Kidney (tissue), 14 donors: Measurements from ENCODE around the gene TMEM120B. TPM values are rescaled to one million over a fixed set of nuclear protein-coding genes. Genes with fewer than 3 reads are reported as not detected.

ENCODE experiments used
- DNase-seq, 5 donors: peaks; one replicate each; pipeline ENCODE4 v3.0.0-alpha.2; 2013 to 2020
- FAIRE-seq: peaks from 2 replicates; lab custom pipeline; 2012; peaks lifted over from hg19 to GRCh38; lab: Jason Lieb, UNC
- H3K27ac ChIP-seq, 2 donors: one replicate each; pipeline ENCODE4 v1.7.0; 2013; ENCODE audit warnings: low read depth in 2 of 2, low read length in 2 of 2, inconsistent platforms in 1 of 2
- H3K27me3 ChIP-seq: one replicate; pipeline ENCODE4 v1.7.1; 2013; ENCODE audit warnings: low read length, inconsistent platforms; ENCODE audit not compliant: control insufficient read depth, insufficient read depth
- H3K36me3 ChIP-seq, 3 donors: one replicate each; pipeline versions ENCODE4 v1.7.0 to v1.7.1; 2013; ENCODE audit warnings: low read length in 3 of 3, control low read depth in 1 of 3, inconsistent platforms in 1 of 3; ENCODE audit not compliant: insufficient read depth in 3 of 3, control insufficient read depth in 2 of 3
- H3K4me1 ChIP-seq, 3 donors: one replicate each; pipeline versions ENCODE4 v1.7.0 to v1.7.1; 2013; ENCODE audit warnings: low read length in 3 of 3, inconsistent platforms in 1 of 3, low read depth in 1 of 3; ENCODE audit not compliant: control insufficient read depth in 2 of 3, insufficient read depth in 2 of 3
- H3K4me3 ChIP-seq, 3 donors: one replicate each; pipeline versions ENCODE4 v1.7.0 to v1.8.1; 2013; ENCODE audit warnings: low read length in 3 of 3, control low read depth in 1 of 3, inconsistent platforms in 1 of 3
- H3K9ac ChIP-seq, 3 donors: one replicate each; pipeline versions ENCODE4 v1.7.0 to v1.7.1; 2013; ENCODE audit warnings: low read length in 3 of 3, control low read depth in 1 of 3, inconsistent platforms in 1 of 3
- H3K9me3 ChIP-seq, 3 donors: one replicate each; pipeline versions ENCODE4 v1.7.0 to v1.7.1; 2013; ENCODE audit warnings: low read length in 3 of 3, control low read depth in 1 of 3, inconsistent platforms in 1 of 3; ENCODE audit not compliant: control insufficient read depth in 2 of 3, insufficient read depth in 1 of 3
- intact Hi-C: fragments of 100-400 bp; cut with DNase I; formaldehyde crosslinking; loops from one replicate; pipeline ENCODE4 v1.11.1; 2022
- polyA plus RNA-seq: library from polyadenylated mRNA; stranded (reverse); fragments of 350-450 nt; fragmentation: Illumina TruSeq; extraction: RNeasy Lipid Tissue Mini Kit (QIAGEN cat#74804); gene quantifications from one replicate; pipeline ENCODE4 v1.2.3, GENCODE V29; 2014; ENCODE audit warnings: low read depth, low replicate concordance; ENCODE audit not compliant: insufficient read depth
- total RNA-seq: library from RNA; stranded (reverse); fragmentation: NEBNext Ultra II Directional; extraction: Animal tissue kit (Norgen Biotek cat#: 25700); gene quantifications from one replicate; pipeline ENCODE4 v1.2.1, GENCODE V29; 2021
- TF ChIP-seq, protein P1 (sequence below): IDR thresholded peaks from 3 replicates; pipeline ENCODE4 v1.5.1; 2012; ENCODE audit warnings: mild to moderate bottlenecking, moderate library complexity, borderline replicate concordance; ENCODE audit not compliant: insufficient read depth; ENCODE audit errors: extremely low read depth
- donor health status: control.
- donor health status: control.
- donor health status: control.
- donor health status: control.
- donor health status: control.
- donor health status: DM: yes; HTN: yes; CAD: no.
- donor health status: Normal renal cell carcinoma (clear cell type).

TMEM120B gene
- total and polyA plus RNA-seq, 2 donors from 2014 or later: 9.0 to 14.2 TPM

DNA sequence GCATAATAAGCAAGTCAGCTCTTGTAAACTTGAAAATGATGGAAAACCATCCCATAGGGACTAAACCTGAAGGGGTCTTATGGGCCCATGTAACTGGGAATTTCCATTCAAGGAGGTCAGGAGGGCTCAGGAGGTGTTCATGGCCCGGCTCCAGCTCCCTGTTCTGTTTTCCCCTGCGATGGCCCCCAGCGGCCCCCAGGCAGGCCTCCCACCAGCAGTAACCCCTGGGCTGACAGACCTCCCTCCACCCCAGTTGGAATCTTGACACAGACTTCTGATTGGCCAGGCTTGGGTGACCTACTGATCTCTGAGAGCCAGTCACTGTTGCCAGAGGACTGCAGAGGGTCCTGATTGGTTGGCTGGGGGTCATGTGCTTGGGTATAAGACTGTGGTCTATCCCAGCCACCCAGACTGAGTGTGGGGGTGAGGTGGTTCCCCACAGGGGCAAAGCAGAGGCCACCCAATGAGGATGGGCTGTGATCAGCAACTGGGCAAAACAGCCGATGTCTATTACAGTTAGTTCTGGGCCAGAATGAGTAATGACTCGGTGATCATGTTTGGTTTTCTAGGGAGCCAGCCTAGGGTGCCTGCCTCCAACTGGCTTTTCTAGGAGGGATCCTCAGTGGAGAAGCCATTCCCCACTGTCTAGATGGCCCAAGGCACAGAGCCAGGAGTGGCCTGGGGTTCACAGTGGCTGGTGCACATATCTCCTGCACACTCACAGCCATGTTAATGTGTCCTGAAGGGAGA lies 53.9 kb downstream of the TMEM120B start:
- peaks cover 0 to 5% (median 0%) of the 10 kb centered on the region in 3 donors for H3K4me1 ChIP-seq
- DNase-seq: no peak
- no peak overlapping the region for H3K27ac ChIP-seq
- no peak overlapping the region for H3K9ac ChIP-seq
- no peak overlapping the region for H3K4me3 ChIP-seq
- no peaks in the 10 kb centered on the region for H3K9me3 ChIP-seq
- intact Hi-C loops: no loop called here
- no peaks in the 10 kb centered on the region for H3K36me3 ChIP-seq
- TF ChIP-seq, protein P1, sequence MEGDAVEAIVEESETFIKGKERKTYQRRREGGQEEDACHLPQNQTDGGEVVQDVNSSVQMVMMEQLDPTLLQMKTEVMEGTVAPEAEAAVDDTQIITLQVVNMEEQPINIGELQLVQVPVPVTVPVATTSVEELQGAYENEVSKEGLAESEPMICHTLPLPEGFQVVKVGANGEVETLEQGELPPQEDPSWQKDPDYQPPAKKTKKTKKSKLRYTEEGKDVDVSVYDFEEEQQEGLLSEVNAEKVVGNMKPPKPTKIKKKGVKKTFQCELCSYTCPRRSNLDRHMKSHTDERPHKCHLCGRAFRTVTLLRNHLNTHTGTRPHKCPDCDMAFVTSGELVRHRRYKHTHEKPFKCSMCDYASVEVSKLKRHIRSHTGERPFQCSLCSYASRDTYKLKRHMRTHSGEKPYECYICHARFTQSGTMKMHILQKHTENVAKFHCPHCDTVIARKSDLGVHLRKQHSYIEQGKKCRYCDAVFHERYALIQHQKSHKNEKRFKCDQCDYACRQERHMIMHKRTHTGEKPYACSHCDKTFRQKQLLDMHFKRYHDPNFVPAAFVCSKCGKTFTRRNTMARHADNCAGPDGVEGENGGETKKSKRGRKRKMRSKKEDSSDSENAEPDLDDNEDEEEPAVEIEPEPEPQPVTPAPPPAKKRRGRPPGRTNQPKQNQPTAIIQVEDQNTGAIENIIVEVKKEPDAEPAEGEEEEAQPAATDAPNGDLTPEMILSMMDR: no peak
- no peaks in the 10 kb centered on the region for H3K27me3 ChIP-seq
- FAIRE-seq: no peak

DNA sequence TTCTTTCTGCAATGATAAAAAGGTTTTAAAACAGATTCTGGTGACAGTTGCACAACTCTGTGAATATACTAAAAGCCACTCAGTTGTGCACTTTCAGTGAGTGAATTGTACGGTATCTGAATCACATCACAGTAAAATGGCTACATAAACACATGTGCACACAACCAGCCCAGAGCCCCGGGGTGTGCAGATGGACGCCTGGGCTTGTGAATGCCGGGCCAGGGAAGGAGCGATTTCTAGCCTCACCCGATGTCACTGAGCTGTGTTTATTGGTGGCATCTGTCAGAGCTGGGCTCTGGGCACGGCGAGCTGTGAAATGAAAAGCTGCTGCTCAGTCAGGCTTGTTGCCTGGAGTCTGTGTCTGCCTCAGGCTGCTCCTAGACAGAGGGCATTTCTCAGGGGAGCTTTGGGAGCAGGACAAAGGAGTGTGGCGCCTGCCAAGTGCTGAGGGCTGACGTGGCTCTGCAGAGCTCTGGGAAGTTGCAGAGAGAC lies 55.0 kb downstream of the TMEM120B start:
- no peak for FAIRE-seq
- DNase-seq: peak; percentile 65 to 82 (median 74)

DNA sequence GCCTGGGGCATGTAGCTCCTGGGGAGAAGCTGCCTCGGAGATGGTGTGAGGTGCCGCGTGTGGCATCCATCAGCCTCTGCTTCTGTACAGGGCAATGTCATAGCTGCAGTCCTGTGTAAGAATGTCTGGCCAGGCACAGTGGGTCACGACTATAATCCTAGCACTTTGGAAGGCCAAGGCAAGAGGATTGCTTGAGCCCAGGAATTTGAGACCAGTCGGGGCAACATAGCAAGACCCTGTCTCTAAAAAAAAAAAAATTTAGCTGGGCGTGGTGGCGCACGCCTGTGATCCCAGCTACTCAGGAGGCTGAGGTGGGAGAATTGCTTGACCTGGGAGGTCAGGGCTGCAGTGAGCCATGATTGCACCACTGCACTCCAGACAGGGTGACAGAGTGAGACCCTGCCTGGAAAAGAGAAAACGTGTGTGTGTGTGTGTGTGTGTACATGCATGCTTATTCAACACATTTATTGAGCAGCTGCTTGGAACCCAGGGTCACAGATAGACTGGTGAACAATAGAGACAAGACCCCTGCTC lies 56.8 kb downstream of the TMEM120B start:
- DNase-seq (no peak), FAIRE-seq (no peak)
- H3K27me3 ChIP-seq: no peaks in the 10 kb centered on the region
- H3K36me3 ChIP-seq: no peaks in the 10 kb centered on the region
- TF ChIP-seq, protein P1: no peak
- intact Hi-C loops: no loop called here
- H3K9ac ChIP-seq: no peak overlapping the region
- H3K27ac ChIP-seq: no peak overlapping the region
- no peaks in the 10 kb centered on the region for H3K9me3 ChIP-seq
- peaks cover 0 to 13% (median 7%) of the 10 kb centered on the region in 3 donors for H3K4me1 ChIP-seq
- no peak overlapping the region for H3K4me3 ChIP-seq

More for the DNA sequence above, 55.0 kb downstream of the TMEM120B start:
- Histone ChIP-seq H3K36me3 (no peaks in the 10 kb centered on the region), H3K27ac (no peak overlapping the region), H3K9me3 (no peaks in the 10 kb centered on the region), H3K4me3 (no peak overlapping the region), H3K27me3 (no peaks in the 10 kb centered on the region), H3K4me1 (peaks cover 0 to 5% (median under 1%) of the 10 kb centered on the region in 3 donors), H3K9ac (peak overlapping the region in 1 of 3 donors; percentile 1)
- intact Hi-C loops: no loop called here
- TF ChIP-seq, protein P1: no peak
